GM06990 (cell line): ENCODE results near the gene SPEG.

Experiments
- DNase-seq: peaks from one replicate; pipeline ENCODE4 v3.0.0-alpha.2; 2011; ENCODE audit not compliant: insufficient read length; ENCODE audit errors: extremely low read depth
- H3K27me3 ChIP-seq: replicated peaks from 2 replicates; pipeline ENCODE4 v1.6.0; 2011; ENCODE audit warnings: low read length; ENCODE audit not compliant: control insufficient read depth, insufficient read depth
- H3K36me3 ChIP-seq: 2 replicates; pipeline ENCODE4 v1.5.1; 2011; ENCODE audit warnings: low read length; ENCODE audit not compliant: control insufficient read depth, insufficient read depth
- H3K4me3 ChIP-seq: replicated peaks from 2 replicates; pipeline ENCODE4 v1.5.1; 2011; ENCODE audit warnings: low read depth, mild to moderate bottlenecking, control low read depth, low read length
- CTCF ChIP-seq: IDR thresholded peaks from 2 replicates; pipeline ENCODE4 v1.5.1; 2011; ENCODE audit warnings: low read length, control low read depth, mild to moderate bottlenecking, inconsistent platforms; ENCODE audit not compliant: insufficient read depth, poor library complexity, severe bottlenecking

Gene SPEG

GRCh38 chr2:219403861-219404260, 30.8 kb upstream of the SPEG start:
- Histone ChIP-seq H3K4me3 (no peak overlapping the region), H3K36me3 (no peaks in the 10 kb centered on the region), H3K27me3 (no peaks in the 10 kb centered on the region; the same call in 1 of the 2 replicates)
- no peak for DNase-seq
- TF ChIP-seq CTCF, result no peak

- Histone ChIP-seq H3K36me3 (no peaks in the 10 kb centered on the region), H3K27me3 (no peaks in the 10 kb centered on the region; the same call in 1 of the 2 replicates), H3K4me3 (no peak overlapping the region)
- DNase-seq, result no peak
- TF ChIP-seq CTCF, result no peak
Observed at GRCh38 chr2:219404291-219404910, 30.2 kb upstream of the SPEG start.

GRCh38 chr2:219404954-219405353, 29.7 kb upstream of the SPEG start:
- Histone ChIP-seq H3K4me3 (no peak overlapping the region), H3K27me3 (no peaks in the 10 kb centered on the region; the same call in 1 of the 2 replicates), H3K36me3 (no peaks in the 10 kb centered on the region)
- DNase-seq, result no peak
- TF ChIP-seq CTCF, result no peak

GRCh38 chr2:219405451-219405850, 29.2 kb upstream of the SPEG start:
- no peak for DNase-seq

GRCh38 chr2:219405958-219406860, 28.4 kb upstream of the SPEG start:
- Histone ChIP-seq H3K36me3 (no peaks in the 10 kb centered on the region), H3K4me3 (no peak overlapping the region), H3K27me3 (no peaks in the 10 kb centered on the region; the same call in 1 of the 2 replicates)
- DNase-seq, result no peak
- no peak for TF ChIP-seq CTCF

More at GRCh38 chr2:219405451-219405850, 29.2 kb upstream of the SPEG start:
- H3K36me3 ChIP-seq, result no peaks in the 10 kb centered on the region
- no peaks in the 10 kb centered on the region; the same call in 1 of the 2 replicates for H3K27me3 ChIP-seq
- peak; percentile 3 for TF ChIP-seq CTCF
- H3K4me3 ChIP-seq, result no peak overlapping the region
